IMR-90 (cell line): ENCODE data around the gene WDR49. TPM values are rescaled to one million over a fixed set of nuclear protein-coding genes. Genes with fewer than 3 reads are reported as not detected.

Source experiments
- ATAC-seq: fragments of 200-7000 bp; cut with Tn5 transposase; 2 replicates; pipeline ENCODE4 v1.9.1; 2020; ENCODE audit warnings: low read depth, mild to moderate bottlenecking, moderate library complexity
- BruUV-seq: library from RNA; stranded (reverse); fragments of 400-500 nt; replicated peaks from 2 replicates; lab custom pipeline; 2021; lab: Mats Ljungman, UMichigan
- CTCF ChIA-PET: fragments of 300-600 bp; formaldehyde crosslinking; extraction: SDS; loops from one replicate; lab custom pipeline; 2021; ENCODE audit warnings: antibody characterized with exemption; lab: Yijun Ruan, JAX
- POLR2A ChIA-PET: fragments of 300-600 bp; sonication (Branson Sonifier 250); formaldehyde crosslinking; loops from one replicate; lab custom pipeline; 2022; ENCODE audit warnings: antibody characterized with exemption; ENCODE audit not compliant: unreplicated experiment; lab: Charles Lee
- DNase-seq: peaks from one replicate; pipeline ENCODE4 v3.0.0; 2013
- H2AFZ ChIP-seq: replicated peaks from 2 replicates; pipeline ENCODE3; 2013; ENCODE audit warnings: low read length, mild to moderate bottlenecking; ENCODE audit not compliant: poor library complexity
- H2AK5ac ChIP-seq: 2 replicates; pipeline ENCODE4 v1.6.1; 2013; ENCODE audit warnings: low read depth, low read length, inconsistent platforms
- H2AK9ac ChIP-seq: replicated peaks from 2 replicates; pipeline ENCODE3; 2013; ENCODE audit warnings: mild to moderate bottlenecking, low read depth, low read length, moderate library complexity; ENCODE audit not compliant: poor library complexity
- H2BK120ac ChIP-seq: 2 replicates; pipeline ENCODE4 v1.6.1; 2013; ENCODE audit warnings: low read depth, low read length, inconsistent platforms
- H2BK15ac ChIP-seq: 3 replicates; pipeline ENCODE4 v1.6.1; 2013; ENCODE audit warnings: low read depth, low read length, inconsistent platforms
- H2BK20ac ChIP-seq: 2 replicates; pipeline ENCODE4 v1.6.1; 2013; ENCODE audit warnings: low read depth, mild to moderate bottlenecking, inconsistent platforms, low read length, moderate library complexity
- H2BK5ac ChIP-seq: 2 replicates; pipeline ENCODE4 v1.6.1; 2013; ENCODE audit warnings: mild to moderate bottlenecking, low read depth, low read length, inconsistent platforms; ENCODE audit not compliant: poor library complexity, severe bottlenecking
- H3K14ac ChIP-seq: replicated peaks from 2 replicates; pipeline ENCODE4 v1.6.1; 2013; ENCODE audit warnings: low read depth, low read length, inconsistent platforms
- H3K18ac ChIP-seq: 2 replicates; pipeline ENCODE4 v1.6.1; 2013; ENCODE audit warnings: low read depth, low read length, control low read depth
- H3K23ac ChIP-seq: 2 replicates; pipeline ENCODE4 v1.6.1; 2013; ENCODE audit warnings: low read depth, low read length, inconsistent platforms
- H3K27ac ChIP-seq: 2 replicates; pipeline ENCODE4 v1.5.1; 2013; ENCODE audit warnings: mild to moderate bottlenecking, control low read depth, low read length; ENCODE audit not compliant: insufficient read depth
- H3K27me3 ChIP-seq: 2 replicates; pipeline ENCODE4 v1.6.1; 2013; ENCODE audit warnings: low read length; ENCODE audit not compliant: control insufficient read depth, insufficient read depth
- H3K36me3 ChIP-seq: 2 replicates; pipeline ENCODE4 v1.6.1; 2013; ENCODE audit warnings: low read length, mixed read lengths; ENCODE audit not compliant: control insufficient read depth, insufficient read depth
- H3K4ac ChIP-seq: 2 replicates; pipeline ENCODE4 v1.6.1; 2013; ENCODE audit warnings: low read depth, low read length, inconsistent platforms
- H3K4me1 ChIP-seq: 2 replicates; pipeline ENCODE4 v1.6.1; 2013; ENCODE audit warnings: low read length, mixed read lengths; ENCODE audit not compliant: control insufficient read depth, insufficient read depth
- H3K4me2 ChIP-seq: 2 replicates; pipeline ENCODE4 v1.6.1; 2013; ENCODE audit warnings: low read depth, mild to moderate bottlenecking, control low read depth, low read length, moderate library complexity
- H3K4me3 ChIP-seq: 2 replicates; pipeline ENCODE4 v1.5.1; 2013; ENCODE audit warnings: low read depth, mild to moderate bottlenecking, control low read depth, low read length, moderate library complexity; ENCODE audit not compliant: insufficient read depth
- H3K56ac ChIP-seq: 2 replicates; pipeline ENCODE4 v1.6.1; 2013; ENCODE audit warnings: low read length, inconsistent platforms; ENCODE audit not compliant: insufficient read depth; ENCODE audit errors: extremely low read depth
- H3K79me1 ChIP-seq, 2 experiments: 2 replicates each; pipeline ENCODE4 v1.6.1; 2013; ENCODE audit warnings: low read length in 2 of 2, inconsistent platforms in 1 of 2, low read depth in 1 of 2
- H3K9ac ChIP-seq: 2 replicates; pipeline ENCODE4 v1.6.1; 2013; ENCODE audit warnings: low read depth, low read length, control low read depth
- H3K9me1 ChIP-seq: 2 replicates; pipeline ENCODE4 v1.6.1; 2013; ENCODE audit warnings: low read length, inconsistent platforms; ENCODE audit not compliant: insufficient read depth
- H3K9me3 ChIP-seq: 2 replicates; pipeline ENCODE4 v1.6.1; 2013; ENCODE audit warnings: low read length; ENCODE audit not compliant: control insufficient read depth, insufficient read depth
- H4K20me1 ChIP-seq: 2 replicates; pipeline ENCODE4 v1.6.1; 2013; ENCODE audit warnings: low read length, inconsistent platforms; ENCODE audit not compliant: insufficient read depth
- H4K5ac ChIP-seq: 2 replicates; pipeline ENCODE4 v1.6.1; 2013; ENCODE audit warnings: mild to moderate bottlenecking, low read depth, low read length, control low read depth
- H4K8ac ChIP-seq, 2 experiments: 2 replicates each; pipeline ENCODE4 v1.6.1; 2013; ENCODE audit warnings: low read depth in 2 of 2, low read length in 2 of 2, control low read depth in 1 of 2, inconsistent platforms in 1 of 2
- H4K91ac ChIP-seq: 2 replicates; pipeline ENCODE4 v1.6.1; 2013; ENCODE audit warnings: low read depth, low read length, inconsistent platforms; ENCODE audit not compliant: insufficient read depth
- BHLHE40 ChIP-seq: fragments of 150-350 bp; IDR thresholded peaks from 2 replicates; pipeline ENCODE4 v1.6.1; 2016; ENCODE audit warnings: mild to moderate bottlenecking, low read depth, low read length
- CEBPB ChIP-seq: IDR thresholded peaks from 2 replicates; pipeline ENCODE4 v1.6.1; 2012; ENCODE audit warnings: low read depth, low read length, improper control_type of control experiment
- CHD1 ChIP-seq: IDR thresholded peaks from 2 replicates; pipeline ENCODE4 v1.6.1; 2012; ENCODE audit warnings: low read depth, low read length, improper control_type of control experiment
- FOS ChIP-seq: fragments of 150-350 bp; IDR thresholded peaks from 2 replicates; pipeline ENCODE4 v1.6.1; 2016; ENCODE audit warnings: low read depth, low read length
- MAFK ChIP-seq: IDR thresholded peaks from 2 replicates; pipeline ENCODE4 v1.6.1; 2012; ENCODE audit warnings: low read depth, low read length, improper control_type of control experiment
- MAZ ChIP-seq: IDR thresholded peaks from 2 replicates; pipeline ENCODE4 v1.6.1; 2012; ENCODE audit warnings: low read depth, mild to moderate bottlenecking, low read length, improper control_type of control experiment, moderate library complexity, borderline replicate concordance
- MXI1 ChIP-seq: IDR thresholded peaks from 2 replicates; pipeline ENCODE4 v1.6.1; 2012; ENCODE audit warnings: low read depth, mild to moderate bottlenecking, low read length, moderate library complexity, borderline replicate concordance
- POLR2A ChIP-seq: IDR thresholded peaks from 2 replicates; pipeline ENCODE4 v1.6.1; 2012; ENCODE audit warnings: mild to moderate bottlenecking, low read depth, low read length
- RAD21 ChIP-seq: IDR thresholded peaks from 2 replicates; pipeline ENCODE4 v1.6.1; 2012; ENCODE audit warnings: low read length, improper control_type of control experiment
- RCOR1 ChIP-seq: IDR thresholded peaks from 2 replicates; pipeline ENCODE4 v1.6.1; 2012; ENCODE audit warnings: mild to moderate bottlenecking, low read length, improper control_type of control experiment; ENCODE audit not compliant: insufficient replicate concordance
- RFX5 ChIP-seq: IDR thresholded peaks from 2 replicates; pipeline ENCODE4 v1.8.0; 2012; ENCODE audit warnings: low read depth, mild to moderate bottlenecking, low read length, moderate library complexity
- SMC3 ChIP-seq: fragments of 150-350 bp; IDR thresholded peaks from 2 replicates; pipeline ENCODE4 v1.6.1; 2016; ENCODE audit warnings: low read depth, mild to moderate bottlenecking, antibody characterized with exemption, low read length, moderate library complexity
- WGBS, 2 experiments: methylation state at CpG; one replicate each; pipeline versions ENCODE4 v1.1.5 to v1.1.7; 2013; ENCODE audit warnings: missing lambda C conversion rate in 2 of 2; ENCODE audit not compliant: insufficient read length in 1 of 2; ENCODE audit errors: extremely low coverage in 2 of 2; 5-methylcytosine and 5-hydroxymethylcytosine counted together
- dilution Hi-C: fragments of 300-500 bp; cut with HindIII; formaldehyde crosslinking; loops from one replicate; pipeline ENCODE4 v1.14.3; 2018; ENCODE audit warnings: low sequenced_read_pairs; ENCODE audit not compliant: unreplicated experiment
- in situ Hi-C: fragments of 300-500 bp; cut with MboI; formaldehyde crosslinking; loops from 3 replicates; pipeline ENCODE4 v1.14.3; 2019; ENCODE audit warnings: low sequenced_read_pairs, inconsistent platforms, mixed read lengths
- intact Hi-C: fragments of 100-400 bp; cut with micrococcal nuclease; formaldehyde crosslinking; loops from 2 replicates; pipeline ENCODE4 v1.10.0; 2022
- polyA plus RNA-seq, 3 experiments: library from polyadenylated mRNA; depleted of rRNA; stranded (reverse); fragments of >200 nt; gene quantifications; 2 replicates each; pipeline ENCODE4 v1.2.3, GENCODE V29; 2012; ENCODE audit warnings: low replicate concordance in 1 of 3
- total RNA-seq: library from RNA; depleted of rRNA; stranded (reverse); fragments of >200 nt; gene quantifications from 2 replicates; pipeline ENCODE4 v1.2.3, GENCODE V29; 2012
- TF ChIP-seq, protein P1 (sequence below): fragments of 150-350 bp; IDR thresholded peaks from 2 replicates; pipeline ENCODE4 v1.6.1; 2017; ENCODE audit warnings: mild to moderate bottlenecking, antibody characterized with exemption, low read length, low read depth
- TF ChIP-seq, protein P2 (sequence below): conservative IDR thresholded peaks from 2 replicates; pipeline ENCODE4 v1.5.1; 2012; ENCODE audit warnings: mild to moderate bottlenecking, low read depth, low read length, improper control_type of control experiment

The WDR49 gene
- total and polyA plus RNA-seq, 2 of the 4 experiments (the other 2 are of a cell fraction) = not detected

DNA sequence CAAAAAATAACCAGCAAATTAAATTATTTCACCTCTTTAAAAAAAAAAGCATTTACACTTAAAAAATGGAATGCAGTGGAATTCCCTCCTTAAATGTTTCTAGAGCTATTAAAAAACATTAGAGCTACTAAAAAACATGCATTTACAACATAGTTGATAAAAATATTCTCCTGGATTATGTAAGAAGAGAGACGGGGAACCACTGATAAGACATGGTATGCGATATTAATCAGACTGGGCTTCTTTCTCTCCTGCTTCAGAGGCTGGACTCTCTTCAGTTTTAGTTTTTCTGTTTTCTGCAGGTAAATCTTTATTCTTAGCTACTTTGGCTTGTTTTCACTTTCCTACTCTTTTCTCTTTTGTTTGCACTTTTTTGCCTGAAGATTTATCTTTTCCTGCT is 40.4 kb upstream of the WDR49 start:
- in situ Hi-C loops = no loop called here

More for the DNA sequence above, 40.4 kb upstream of the WDR49 start:
- Histone ChIP-seq H4K5ac (no peak overlapping the region), H4K20me1 (no peaks in the 10 kb centered on the region), H3K36me3 (peaks cover 9% of the 10 kb centered on the region), H3K4me3 (no peak overlapping the region), H3K23ac (no peak overlapping the region), H3K14ac (no peak overlapping the region), H3K9me1 (no peaks in the 10 kb centered on the region), H3K4me2 (no peak overlapping the region), H3K27me3 (no peaks in the 10 kb centered on the region), H3K18ac (no peak overlapping the region), H3K9me3 (no peaks in the 10 kb centered on the region), H2AK9ac (no peak overlapping the region), H3K4ac (no peak overlapping the region), H2BK5ac (no peak overlapping the region), H3K79me1 (peaks cover 0 to 4% of the 10 kb centered on the region in 2 experiments; a peak in 1 of 4 replicates), H2BK20ac (no peak overlapping the region), H3K56ac (no peak overlapping the region), H3K27ac (no peak overlapping the region), H2AFZ (no peak overlapping the region), H4K8ac (no peak overlapping the region), H2AK5ac (no peak overlapping the region), H3K4me1 (no peaks in the 10 kb centered on the region), H2BK120ac (no peak overlapping the region), H3K9ac (no peak overlapping the region), H2BK15ac (no peak overlapping the region), H4K91ac (no peak overlapping the region)
- intact Hi-C loops = no loop called here
- TF ChIP-seq CHD1 = no peak
- TF ChIP-seq RCOR1 = no peak
- TF ChIP-seq FOS = no peak
- TF ChIP-seq, protein P1, sequence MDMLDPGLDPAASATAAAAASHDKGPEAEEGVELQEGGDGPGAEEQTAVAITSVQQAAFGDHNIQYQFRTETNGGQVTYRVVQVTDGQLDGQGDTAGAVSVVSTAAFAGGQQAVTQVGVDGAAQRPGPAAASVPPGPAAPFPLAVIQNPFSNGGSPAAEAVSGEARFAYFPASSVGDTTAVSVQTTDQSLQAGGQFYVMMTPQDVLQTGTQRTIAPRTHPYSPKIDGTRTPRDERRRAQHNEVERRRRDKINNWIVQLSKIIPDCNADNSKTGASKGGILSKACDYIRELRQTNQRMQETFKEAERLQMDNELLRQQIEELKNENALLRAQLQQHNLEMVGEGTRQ = no peak
- TF ChIP-seq BHLHE40 = no peak
- no peak for TF ChIP-seq MXI1
- no peak for TF ChIP-seq RAD21
- TF ChIP-seq POLR2A = no peak
- TF ChIP-seq CEBPB = no peak
- TF ChIP-seq, protein P2, sequence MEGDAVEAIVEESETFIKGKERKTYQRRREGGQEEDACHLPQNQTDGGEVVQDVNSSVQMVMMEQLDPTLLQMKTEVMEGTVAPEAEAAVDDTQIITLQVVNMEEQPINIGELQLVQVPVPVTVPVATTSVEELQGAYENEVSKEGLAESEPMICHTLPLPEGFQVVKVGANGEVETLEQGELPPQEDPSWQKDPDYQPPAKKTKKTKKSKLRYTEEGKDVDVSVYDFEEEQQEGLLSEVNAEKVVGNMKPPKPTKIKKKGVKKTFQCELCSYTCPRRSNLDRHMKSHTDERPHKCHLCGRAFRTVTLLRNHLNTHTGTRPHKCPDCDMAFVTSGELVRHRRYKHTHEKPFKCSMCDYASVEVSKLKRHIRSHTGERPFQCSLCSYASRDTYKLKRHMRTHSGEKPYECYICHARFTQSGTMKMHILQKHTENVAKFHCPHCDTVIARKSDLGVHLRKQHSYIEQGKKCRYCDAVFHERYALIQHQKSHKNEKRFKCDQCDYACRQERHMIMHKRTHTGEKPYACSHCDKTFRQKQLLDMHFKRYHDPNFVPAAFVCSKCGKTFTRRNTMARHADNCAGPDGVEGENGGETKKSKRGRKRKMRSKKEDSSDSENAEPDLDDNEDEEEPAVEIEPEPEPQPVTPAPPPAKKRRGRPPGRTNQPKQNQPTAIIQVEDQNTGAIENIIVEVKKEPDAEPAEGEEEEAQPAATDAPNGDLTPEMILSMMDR = no peak
- no peak for TF ChIP-seq RFX5
- TF ChIP-seq MAFK = no peak
- no peak for TF ChIP-seq MAZ
- TF ChIP-seq SMC3 = no peak
- DNase-seq = no peak
- no TSS peak for BruUV-seq
- CTCF ChIA-PET = no interaction called here
- no CpG with 5 or more reads among the region's 2 CpGs for WGBS, 2 experiments
- no peak for ATAC-seq
- dilution Hi-C loops = no loop called here
- POLR2A ChIA-PET = no interaction called here
